DOHH2 (cell line): ENCODE measurements around the gene ALDH1A3.

Experiments
- H3F3A ChIP-seq: fragments of 200-600 bp; sonication (generic), shearing (Covaris generic); 2 replicates; pipeline ENCODE4 v1.6.0; 2016; ENCODE audit warnings: antibody characterized with exemption, mild to moderate bottlenecking; ENCODE audit not compliant: control insufficient read depth, insufficient read depth
- H3K27ac ChIP-seq: fragments of 200-600 bp; sonication (generic); 2 replicates; pipeline ENCODE4 v1.5.1; 2014; ENCODE audit warnings: low read depth, mild to moderate bottlenecking, low read length, moderate library complexity
- H3K27me3 ChIP-seq: fragments of 200-600 bp; sonication (generic); 2 replicates; pipeline ENCODE4 v1.6.1; 2014; ENCODE audit warnings: mild to moderate bottlenecking, low read length, mixed read lengths; ENCODE audit not compliant: control insufficient read depth
- H3K36me3 ChIP-seq: fragments of 200-600 bp; sonication (generic); 2 replicates; pipeline ENCODE4 v1.6.1; 2014; ENCODE audit warnings: mild to moderate bottlenecking, low read length, moderate library complexity, mixed read lengths; ENCODE audit not compliant: control insufficient read depth
- H3K4me1 ChIP-seq: fragments of 200-600 bp; sonication (generic); 2 replicates; pipeline ENCODE4 v1.6.1; 2014; ENCODE audit warnings: mild to moderate bottlenecking, low read length, mixed read lengths; ENCODE audit not compliant: control insufficient read depth
- H3K4me2 ChIP-seq: fragments of 200-600 bp; sonication (generic); 2 replicates; pipeline ENCODE4 v1.6.0; 2014; ENCODE audit warnings: mild to moderate bottlenecking, low read length, moderate library complexity
- H3K4me3 ChIP-seq: fragments of 200-600 bp; sonication (generic); 2 replicates; pipeline ENCODE4 v1.5.1; 2014; ENCODE audit warnings: mild to moderate bottlenecking, low read length, mixed read lengths
- H3K79me2 ChIP-seq: fragments of 200-600 bp; sonication (generic); 2 replicates; pipeline ENCODE4 v1.6.1; 2014; ENCODE audit warnings: mild to moderate bottlenecking, low read length, mixed read lengths; ENCODE audit not compliant: control insufficient read depth
- H3K9me2 ChIP-seq: fragments of 200-600 bp; sonication (generic); replicated peaks from 2 replicates; pipeline ENCODE4 v1.6.1; 2014; ENCODE audit warnings: mild to moderate bottlenecking, low read length, mixed read lengths; ENCODE audit not compliant: control insufficient read depth
- H3K9me3 ChIP-seq: fragments of 200-600 bp; sonication (generic); 2 replicates; pipeline ENCODE4 v1.6.1; 2014; ENCODE audit warnings: antibody characterized with exemption, low read length, mixed read lengths; ENCODE audit not compliant: control insufficient read depth, insufficient read depth
- H4K20me1 ChIP-seq: fragments of 200-600 bp; sonication (generic); 2 replicates; pipeline ENCODE4 v1.6.0; 2014; ENCODE audit warnings: low read depth, mild to moderate bottlenecking, antibody characterized with exemption, low read length, moderate library complexity; ENCODE audit not compliant: control insufficient read depth, insufficient read depth
- CTCF ChIP-seq: fragments of 200-600 bp; sonication (generic); IDR thresholded peaks from one replicate; pipeline ENCODE4 v1.5.1; 2014; ENCODE audit warnings: antibody characterized with exemption, mild to moderate bottlenecking, low read depth, low read length; ENCODE audit not compliant: poor library complexity, severe bottlenecking
- EZH2phosphoT487 ChIP-seq: fragments of 200-600 bp; sonication (generic); IDR thresholded peaks from 2 replicates; pipeline ENCODE4 v1.6.1; 2017; ENCODE audit warnings: borderline replicate concordance, mild to moderate bottlenecking, antibody characterized with exemption, low read length, moderate library complexity, mixed read lengths

The ALDH1A3 gene

GRCh38 chr15:100875495-100875894 is 4.1 kb upstream of the ALDH1A3 start:
- no peaks in the 10 kb centered on the region for H3K36me3 ChIP-seq
- no peak overlapping the region for H3K4me3 ChIP-seq
- no peaks in the 10 kb centered on the region for H3K9me3 ChIP-seq
- H3K4me1 ChIP-seq: no peaks in the 10 kb centered on the region
- no peaks in the 10 kb centered on the region for H3K9me2 ChIP-seq
- no peaks in the 10 kb centered on the region for H3F3A ChIP-seq
- no peak overlapping the region for H3K4me2 ChIP-seq
- peaks cover 5% of the 10 kb centered on the region for H3K27me3 ChIP-seq
- H3K79me2 ChIP-seq: no peaks in the 10 kb centered on the region
- TF ChIP-seq CTCF: no peak
- TF ChIP-seq EZH2phosphoT487: no peak
- no peaks in the 10 kb centered on the region for H4K20me1 ChIP-seq
- H3K27ac ChIP-seq: no peak overlapping the region

- H3K4me2 ChIP-seq: no peak overlapping the region
- no peaks in the 10 kb centered on the region for H3F3A ChIP-seq
- no peak overlapping the region for H3K27ac ChIP-seq
- no peaks in the 10 kb centered on the region for H3K36me3 ChIP-seq
- H3K4me3 ChIP-seq: no peak overlapping the region
- H3K27me3 ChIP-seq: peaks cover 5% of the 10 kb centered on the region
- H3K79me2 ChIP-seq: no peaks in the 10 kb centered on the region
- no peaks in the 10 kb centered on the region for H3K9me3 ChIP-seq
- H3K9me2 ChIP-seq: no peaks in the 10 kb centered on the region
- H3K4me1 ChIP-seq: no peaks in the 10 kb centered on the region
- TF ChIP-seq EZH2phosphoT487: no peak
- no peak for TF ChIP-seq CTCF
- H4K20me1 ChIP-seq: no peaks in the 10 kb centered on the region
Measured at GRCh38 chr15:100875976-100876375, 3.7 kb upstream of the ALDH1A3 start.

GRCh38 chr15:100877551-100877950 is 2.1 kb upstream of the ALDH1A3 start:
- no peaks in the 10 kb centered on the region for H3K9me2 ChIP-seq
- no peaks in the 10 kb centered on the region for H3F3A ChIP-seq
- no peak overlapping the region for H3K27ac ChIP-seq
- TF ChIP-seq CTCF (no peak), EZH2phosphoT487 (no peak)
- no peaks in the 10 kb centered on the region for H3K79me2 ChIP-seq
- H3K4me3 ChIP-seq: no peak overlapping the region
- H3K36me3 ChIP-seq: no peaks in the 10 kb centered on the region
- H3K9me3 ChIP-seq: no peaks in the 10 kb centered on the region
- no peak overlapping the region for H3K4me2 ChIP-seq
- H4K20me1 ChIP-seq: no peaks in the 10 kb centered on the region
- peaks cover 14% of the 10 kb centered on the region for H3K27me3 ChIP-seq
- H3K4me1 ChIP-seq: no peaks in the 10 kb centered on the region

GRCh38 chr15:100878130-100878529 is 1.5 kb upstream of the ALDH1A3 start:
- Histone ChIP-seq H3F3A (no peaks in the 10 kb centered on the region), H3K9me2 (no peaks in the 10 kb centered on the region), H3K79me2 (no peaks in the 10 kb centered on the region), H3K27ac (no peak overlapping the region), H3K4me2 (no peak overlapping the region), H3K4me3 (no peak overlapping the region), H3K4me1 (no peaks in the 10 kb centered on the region), H3K9me3 (no peaks in the 10 kb centered on the region), H3K27me3 (peaks cover 15% of the 10 kb centered on the region), H4K20me1 (no peaks in the 10 kb centered on the region), H3K36me3 (no peaks in the 10 kb centered on the region)
- no peak for TF ChIP-seq EZH2phosphoT487
